ENCODE results near the gene PLA2G4F.

DNA sequence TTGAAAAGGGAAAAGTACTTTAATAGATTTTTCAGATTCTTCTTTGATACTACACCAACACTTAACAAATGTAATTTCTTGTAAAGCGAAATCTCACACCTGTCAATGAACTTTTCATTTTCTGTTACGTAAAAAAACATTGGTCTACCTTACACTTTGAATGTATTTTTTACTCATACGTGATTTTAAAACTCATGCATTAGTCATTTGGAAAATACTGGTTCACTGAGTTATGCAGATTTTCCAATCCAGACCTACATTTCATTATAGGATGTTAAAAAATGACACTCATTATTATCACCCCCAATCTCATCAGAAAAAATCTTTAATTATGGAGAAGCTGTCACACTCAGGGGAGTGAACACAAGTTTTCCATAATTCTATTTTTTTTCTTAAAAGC lies 36.9 kb upstream of the PLA2G4F start:
- TF ChIP-seq CTCF (IDR thresholded peaks at IDR 0.05) = no peak
- no peak for TF ChIP-seq POLR2AphosphoS5 (IDR thresholded peaks at IDR 0.05)
- no peak for TF ChIP-seq POLR2A (IDR thresholded peaks at IDR 0.05)

Data from gastroesophageal sphincter (tissue), 3 donors.